Activated CD8-positive, alpha-beta T cell treated with anti-CD3 and anti-CD28 coated beads for 36 hours (primary cell): Measurements from ENCODE around the gene SLC43A2. TPM values are rescaled to one million over a fixed set of nuclear protein-coding genes. Genes with fewer than 3 reads are reported as not detected.

Source experiments
- ATAC-seq: fragments of 200-7000 bp; cut with Tn5 transposase; one replicate; pipeline ENCODE4 v1.10.0; 2021; ENCODE audit warnings: mild to moderate bottlenecking, moderate library complexity
- CTCF ChIA-PET: fragments of 350-600 bp; sonication (Branson Sonifier 250); formaldehyde crosslinking; loops from one replicate; lab custom pipeline; 2021; ENCODE audit warnings: antibody characterized with exemption; lab: Charles Lee
- POLR2A ChIA-PET: fragments of 350-600 bp; sonication (Branson Sonifier 250); formaldehyde crosslinking; loops from one replicate; lab custom pipeline; 2021; ENCODE audit warnings: antibody characterized with exemption; lab: Charles Lee
- DNase-seq: peaks from one replicate; pipeline ENCODE4 v3.0.0-alpha.2; 2020
- H3K27ac Mint-ChIP-seq: one replicate; pipeline ENCODE4 v1.8.0; 2021; ENCODE audit warnings: mild to moderate bottlenecking, mixed read lengths
- H3K27me3 Mint-ChIP-seq: one replicate; pipeline ENCODE4 v1.8.0; 2021; ENCODE audit warnings: mixed read lengths
- H3K36me3 Mint-ChIP-seq: one replicate; pipeline ENCODE4 v1.8.0; 2021; ENCODE audit warnings: low read depth, mixed read lengths
- H3K4me1 Mint-ChIP-seq: one replicate; pipeline ENCODE4 v1.8.0; 2021; ENCODE audit warnings: low read depth, mixed read lengths
- H3K4me3 Mint-ChIP-seq: one replicate; pipeline ENCODE4 v1.8.0; 2021; ENCODE audit warnings: mild to moderate bottlenecking, moderate library complexity, mixed read lengths
- H3K9me3 Mint-ChIP-seq: one replicate; pipeline ENCODE4 v1.8.0; 2021; ENCODE audit warnings: mixed read lengths
- CTCF ChIP-seq: fragments of 200-600 bp; IDR thresholded peaks from one replicate; pipeline ENCODE4 v1.8.0; 2022; ENCODE audit warnings: antibody characterized with exemption, mild to moderate bottlenecking
- intact Hi-C: fragments of 100-400 bp; cut with micrococcal nuclease; formaldehyde crosslinking; loops from one replicate; pipeline ENCODE4 v1.10.0; 2022
- total RNA-seq, 2 experiments: library from RNA; stranded (reverse); gene quantifications; one replicate each; pipeline ENCODE4 v1.2.3, GENCODE V29; 2021

The SLC43A2 gene
- total RNA-seq, 2 experiments from 2014 or later: 5.6 to 5.7 TPM

- H3K4me3 Mint-ChIP-seq: no peak overlapping the region
- no peaks in the 10 kb centered on the region for H3K36me3 Mint-ChIP-seq
- no peak for ATAC-seq
- TF ChIP-seq CTCF: no peak
- intact Hi-C loops: no loop called here
- H3K27ac Mint-ChIP-seq: no peak overlapping the region
- no peak for DNase-seq
- H3K27me3 Mint-ChIP-seq: no peaks in the 10 kb centered on the region
- H3K4me1 Mint-ChIP-seq: peaks cover 11% of the 10 kb centered on the region
- ChIA-PET POLR2A (no interaction called here), CTCF (no interaction called here)
- peaks cover 7% of the 10 kb centered on the region for H3K9me3 Mint-ChIP-seq
These were observed 27.1 kb downstream of the SLC43A2 start for GRCh38 chr17:1601571-1601970.

- H3K27ac Mint-ChIP-seq: no peak overlapping the region
- no peaks in the 10 kb centered on the region for H3K27me3 Mint-ChIP-seq
- no peak for TF ChIP-seq CTCF
- no peaks in the 10 kb centered on the region for H3K36me3 Mint-ChIP-seq
- ChIA-PET CTCF (interaction anchor here (1.2 to 1.9 kb wide), 2 partner anchors 25 to 32 kb away, joined by 3 to 6 read pairs; no protein-coding TSS in a partner anchor), POLR2A (no interaction called here)
- H3K9me3 Mint-ChIP-seq: peaks cover 7% of the 10 kb centered on the region
- ATAC-seq (no peak), DNase-seq (no peak)
- intact Hi-C loops: no loop called here
- no peak overlapping the region for H3K4me3 Mint-ChIP-seq
- H3K4me1 Mint-ChIP-seq: peaks cover 2% of the 10 kb centered on the region
These were observed 30.1 kb downstream of the SLC43A2 start for GRCh38 chr17:1598399-1599095.

GRCh38 chr17:1597861-1598342 lies 30.7 kb downstream of the SLC43A2 start:
- CTCF ChIA-PET: interaction anchor here (1.2 to 1.9 kb wide), 2 partner anchors 24 to 32 kb away, joined by 3 to 6 read pairs; no protein-coding TSS in a partner anchor
- peaks cover 9% of the 10 kb centered on the region for H3K4me1 Mint-ChIP-seq
- no peaks in the 10 kb centered on the region for H3K27me3 Mint-ChIP-seq
- H3K27ac Mint-ChIP-seq: no peak overlapping the region
- no peak for TF ChIP-seq CTCF
- H3K4me3 Mint-ChIP-seq: no peak overlapping the region
- intact Hi-C loops: no loop called here
- H3K36me3 Mint-ChIP-seq: no peaks in the 10 kb centered on the region
- no peak for ATAC-seq
- peaks cover 7% of the 10 kb centered on the region for H3K9me3 Mint-ChIP-seq
- POLR2A ChIA-PET: no interaction called here
- DNase-seq: no peak

- ATAC-seq: no peak
- no peak for TF ChIP-seq CTCF
- CTCF ChIA-PET: interaction anchor here (0.6 to 1.6 kb wide), 3 partner anchors 19 to 76 kb away, joined by 4 read pairs; no protein-coding TSS in a partner anchor
- H3K36me3 Mint-ChIP-seq: no peaks in the 10 kb centered on the region
- no peaks in the 10 kb centered on the region for H3K27me3 Mint-ChIP-seq
- H3K9me3 Mint-ChIP-seq: no peaks in the 10 kb centered on the region
- DNase-seq: no peak
- intact Hi-C loops: no loop called here
- H3K4me1 Mint-ChIP-seq: peaks cover 17% of the 10 kb centered on the region
- POLR2A ChIA-PET: interaction anchor here (0.8 to 1.1 kb wide), 2 partner anchors 14 to 27 kb away, joined by 3 to 4 read pairs; no protein-coding TSS in a partner anchor
- no peak overlapping the region for H3K4me3 Mint-ChIP-seq
- H3K27ac Mint-ChIP-seq: peak overlapping the region; percentile 30
These were observed 35.1 kb downstream of the SLC43A2 start for GRCh38 chr17:1593630-1593931.
